Left ventricle myocardium inferior (tissue), 1 donor: Measurements from ENCODE around the gene NALF2. TPM values are rescaled to one million over a fixed set of nuclear protein-coding genes. Genes with fewer than 3 reads are reported as not detected.
A peak's percentile ranks its signal among the peaks of the same experiment; 100 is the strongest.

Experiments used
- DNase-seq: peaks from one replicate; pipeline ENCODE4 v3.0.0-alpha.2; 2020
- H3K27ac ChIP-seq: fragments of 200-600 bp; replicated peaks from 2 replicates; pipeline ENCODE4 v1.8.0; 2021
- H3K27me3 ChIP-seq: fragments of 200-600 bp; 2 replicates; pipeline ENCODE4 v1.8.0; 2021; ENCODE audit warnings: low read depth
- H3K36me3 ChIP-seq: fragments of 200-600 bp; 2 replicates; pipeline ENCODE4 v1.8.0; 2021
- H3K4me1 ChIP-seq: fragments of 200-600 bp; 2 replicates; pipeline ENCODE4 v1.8.0; 2021
- H3K4me3 ChIP-seq: fragments of 200-600 bp; 2 replicates; pipeline ENCODE4 v1.8.0; 2021; ENCODE audit warnings: mild to moderate bottlenecking, moderate library complexity
- H3K9me3 ChIP-seq: fragments of 200-600 bp; replicated peaks from 2 replicates; pipeline ENCODE4 v1.8.0; 2021
- intact Hi-C: fragments of 100-400 bp; cut with micrococcal nuclease; formaldehyde crosslinking; loops from one replicate; pipeline ENCODE4 v1.11.0; 2022
- total RNA-seq: library from RNA; stranded (reverse); fragmentation: NEBNext Ultra II Directional; extraction: Animal tissue kit (Norgen Biotek cat#: 25700); gene quantifications from one replicate; pipeline ENCODE4 v1.2.1, GENCODE V29; 2021
- TF ChIP-seq, protein P1 (sequence below): fragments of 200-600 bp; IDR thresholded peaks from 2 replicates; pipeline ENCODE4 v1.8.0; 2021; ENCODE audit warnings: antibody characterized with exemption, mild to moderate bottlenecking, borderline replicate concordance
- donor health status: DM: no; HTN: yes; CAD: no; lungs with severe emphysema.

The NALF2 gene
- total RNA-seq, 1 donor from 2014 or later, result 26.1 TPM

DNA sequence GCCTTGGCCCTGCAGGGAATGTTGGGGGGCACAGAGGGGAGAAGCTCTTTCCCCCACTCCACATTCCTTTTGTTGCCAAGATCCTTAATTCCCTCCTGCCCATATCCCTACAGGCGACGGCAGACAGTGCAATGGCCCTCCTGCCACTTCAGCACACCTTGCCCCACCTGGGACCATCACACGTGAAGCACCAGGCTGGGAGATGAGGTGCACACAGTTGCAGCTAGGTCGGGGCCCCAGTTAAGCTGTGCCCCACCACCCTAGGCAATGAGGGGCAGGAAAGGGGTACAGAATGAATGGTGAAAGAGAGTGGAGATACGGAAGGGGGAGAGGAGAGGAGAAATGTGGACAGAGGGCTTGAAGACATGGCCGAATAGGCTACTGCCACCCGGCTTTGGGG lies 26.2 kb downstream of the NALF2 start:
- TF ChIP-seq, protein P1, sequence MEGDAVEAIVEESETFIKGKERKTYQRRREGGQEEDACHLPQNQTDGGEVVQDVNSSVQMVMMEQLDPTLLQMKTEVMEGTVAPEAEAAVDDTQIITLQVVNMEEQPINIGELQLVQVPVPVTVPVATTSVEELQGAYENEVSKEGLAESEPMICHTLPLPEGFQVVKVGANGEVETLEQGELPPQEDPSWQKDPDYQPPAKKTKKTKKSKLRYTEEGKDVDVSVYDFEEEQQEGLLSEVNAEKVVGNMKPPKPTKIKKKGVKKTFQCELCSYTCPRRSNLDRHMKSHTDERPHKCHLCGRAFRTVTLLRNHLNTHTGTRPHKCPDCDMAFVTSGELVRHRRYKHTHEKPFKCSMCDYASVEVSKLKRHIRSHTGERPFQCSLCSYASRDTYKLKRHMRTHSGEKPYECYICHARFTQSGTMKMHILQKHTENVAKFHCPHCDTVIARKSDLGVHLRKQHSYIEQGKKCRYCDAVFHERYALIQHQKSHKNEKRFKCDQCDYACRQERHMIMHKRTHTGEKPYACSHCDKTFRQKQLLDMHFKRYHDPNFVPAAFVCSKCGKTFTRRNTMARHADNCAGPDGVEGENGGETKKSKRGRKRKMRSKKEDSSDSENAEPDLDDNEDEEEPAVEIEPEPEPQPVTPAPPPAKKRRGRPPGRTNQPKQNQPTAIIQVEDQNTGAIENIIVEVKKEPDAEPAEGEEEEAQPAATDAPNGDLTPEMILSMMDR, result no peak
- Histone ChIP-seq H3K27me3 (no peaks in the 10 kb centered on the region), H3K9me3 (no peaks in the 10 kb centered on the region), H3K4me1 (no peaks in the 10 kb centered on the region), H3K36me3 (no peaks in the 10 kb centered on the region), H3K27ac (no peak overlapping the region), H3K4me3 (no peak overlapping the region)
- intact Hi-C loops, result no loop called here
- DNase-seq, result no peak

DNA sequence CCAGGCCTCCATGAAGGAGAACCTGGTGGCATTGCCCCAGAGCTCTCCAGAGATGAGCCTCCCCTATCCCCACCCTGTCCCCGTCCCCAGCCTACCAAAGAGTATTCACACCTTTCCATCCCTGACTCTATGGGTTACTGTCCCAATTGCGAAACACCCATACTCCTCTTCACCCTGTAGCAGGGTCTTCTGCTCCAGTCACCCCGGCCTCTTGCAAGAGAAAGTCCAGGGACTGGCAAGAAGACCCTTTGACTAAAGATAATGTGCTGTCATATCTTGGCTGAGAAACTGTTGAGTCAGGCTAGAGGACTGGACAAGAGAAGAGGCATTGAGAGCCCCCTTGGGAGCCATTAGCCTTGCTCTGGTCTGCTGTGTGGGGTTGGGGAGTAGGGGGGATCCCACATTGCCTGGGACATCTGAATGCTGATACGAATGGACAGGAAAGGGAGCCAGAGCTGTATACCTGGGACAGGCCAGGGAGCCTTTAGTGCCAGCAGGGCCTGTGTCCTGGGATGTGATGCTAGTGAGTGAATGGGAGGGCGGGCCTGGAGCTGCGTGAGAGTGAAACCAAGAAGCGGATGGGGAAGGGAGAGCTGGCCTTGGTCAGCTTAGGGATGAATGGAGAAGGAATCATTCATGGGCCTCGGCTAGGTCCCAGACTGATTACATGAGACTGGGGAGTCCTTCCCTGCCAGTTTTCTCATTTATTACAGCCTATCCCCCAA lies 27.1 kb downstream of the NALF2 start:
- no peak overlapping the region for H3K4me3 ChIP-seq
- H3K27me3 ChIP-seq, result no peaks in the 10 kb centered on the region
- TF ChIP-seq, protein P1, result no peak
- H3K27ac ChIP-seq, result no peak overlapping the region
- DNase-seq, result no peak
- no peaks in the 10 kb centered on the region for H3K4me1 ChIP-seq
- intact Hi-C loops, result no loop called here
- no peaks in the 10 kb centered on the region for H3K36me3 ChIP-seq
- no peaks in the 10 kb centered on the region for H3K9me3 ChIP-seq

DNA sequence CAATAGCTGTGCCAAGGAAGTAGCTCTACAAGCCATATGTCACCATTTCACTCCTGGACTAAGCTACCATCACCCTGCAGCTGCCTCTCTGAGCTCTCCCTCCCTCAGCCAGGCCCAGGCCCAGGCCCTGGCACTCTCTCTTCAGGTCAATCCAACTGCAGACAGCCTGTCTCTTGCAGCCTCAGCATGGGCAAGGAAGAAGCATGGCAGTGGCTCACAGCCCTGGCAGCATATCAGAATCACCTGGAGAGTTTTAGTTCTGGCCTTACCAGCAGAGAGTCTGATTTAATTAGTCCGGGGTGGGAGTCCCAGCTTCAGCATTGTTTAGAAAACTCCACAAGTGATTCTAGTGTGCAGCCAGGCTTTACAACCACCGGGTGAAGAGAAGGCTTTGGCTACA lies 31.5 kb downstream of the NALF2 start:
- intact Hi-C loops, result loop anchor here (5.0 kb wide), 1 partner anchor 562 kb away; no protein-coding TSS in a partner anchor
- Histone ChIP-seq H3K27ac (no peak overlapping the region), H3K4me1 (peaks cover 20% of the 10 kb centered on the region), H3K9me3 (no peaks in the 10 kb centered on the region), H3K36me3 (no peaks in the 10 kb centered on the region), H3K27me3 (no peaks in the 10 kb centered on the region), H3K4me3 (no peak overlapping the region)
- TF ChIP-seq, protein P1, result no peak
- DNase-seq, result no peak

DNA sequence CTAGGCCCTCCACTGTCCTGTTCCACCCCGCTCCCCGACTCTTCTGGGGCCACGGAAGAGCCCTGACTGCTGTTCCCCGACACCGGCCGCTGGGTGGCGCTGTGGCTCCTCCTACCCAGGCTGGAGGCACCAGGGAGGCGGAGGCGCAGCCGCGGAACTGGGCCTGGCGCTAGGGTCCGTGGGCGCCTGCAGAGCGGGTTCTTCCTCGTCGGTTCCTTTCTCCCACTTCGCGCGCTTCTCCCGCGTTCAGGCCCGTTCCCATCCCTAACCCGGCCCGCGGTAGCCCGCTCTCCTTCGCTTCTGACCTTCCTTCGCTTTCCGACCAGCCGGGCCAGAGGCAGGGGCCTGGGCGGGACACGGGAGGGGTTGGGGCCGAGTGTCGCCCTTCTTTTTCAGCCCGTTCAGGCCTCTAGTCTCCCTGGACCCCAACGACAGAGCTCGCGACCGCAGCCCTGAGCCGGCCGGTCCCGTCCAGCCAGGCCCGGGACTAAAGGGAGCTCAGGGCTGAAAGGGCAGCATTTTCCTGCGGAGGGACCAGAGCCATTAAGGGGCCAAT lies 34.3 kb downstream of the NALF2 start:
- Histone ChIP-seq H3K4me3 (peak overlapping the region; percentile 64), H3K27me3 (no peaks in the 10 kb centered on the region)
- peak; percentile 69 for DNase-seq

DNA sequence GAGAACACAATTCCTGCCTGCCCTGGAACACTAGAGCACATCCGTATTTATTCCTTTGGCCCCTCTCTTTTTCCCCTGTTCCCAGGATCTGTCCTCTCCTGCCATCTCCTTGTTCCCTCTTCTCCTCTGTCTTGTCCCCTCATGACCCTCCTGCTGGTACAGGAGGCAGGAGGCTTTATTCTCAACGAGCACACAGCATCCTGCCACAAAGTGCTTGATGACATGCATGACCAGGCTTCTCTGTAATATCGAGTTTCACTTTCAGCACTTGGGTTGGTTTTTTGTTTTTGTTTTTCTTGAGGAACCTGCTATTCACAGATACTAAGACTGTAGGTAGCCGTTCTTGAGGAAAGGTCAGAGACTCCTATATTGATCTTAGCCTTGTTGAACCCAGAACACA lies 35.3 kb downstream of the NALF2 start:
- Histone ChIP-seq H3K9me3 (no peaks in the 10 kb centered on the region), H3K36me3 (no peaks in the 10 kb centered on the region), H3K27ac (no peak overlapping the region), H3K4me3 (no peak overlapping the region), H3K27me3 (no peaks in the 10 kb centered on the region), H3K4me1 (peaks cover 20% of the 10 kb centered on the region)
- TF ChIP-seq, protein P1, result no peak
- intact Hi-C loops, result loop anchor here (2.0 to 5.0 kb wide), 2 partner anchors 491 to 558 kb away; no protein-coding TSS in a partner anchor
- no peak for DNase-seq

More for the DNA sequence above, 34.3 kb downstream of the NALF2 start:
- TF ChIP-seq, protein P1, result peak; percentile 82
- intact Hi-C loops, result loop anchor here (2.0 to 5.0 kb wide), 2 partner anchors 492 to 559 kb away; no protein-coding TSS in a partner anchor
- H3K36me3 ChIP-seq, result no peaks in the 10 kb centered on the region
- peaks cover 20% of the 10 kb centered on the region for H3K4me1 ChIP-seq
- no peak overlapping the region for H3K27ac ChIP-seq
- no peaks in the 10 kb centered on the region for H3K9me3 ChIP-seq
